DND-41 (cell line): ENCODE results near the gene COBL.

Source experiments
- CTCF ChIP-seq: IDR thresholded peaks from 2 replicates; pipeline ENCODE4 v1.5.1; 2012; ENCODE audit warnings: borderline replicate concordance, low read length, moderate library complexity, mild to moderate bottlenecking; ENCODE audit not compliant: poor library complexity, severe bottlenecking; ENCODE audit errors: extremely low read depth
- EZH2 ChIP-seq: IDR thresholded peaks from 3 replicates; pipeline ENCODE4 v1.6.1; 2012; ENCODE audit warnings: borderline replicate concordance, low read depth, mild to moderate bottlenecking, moderate library complexity, low read length, inconsistent platforms; ENCODE audit not compliant: severe bottlenecking

- no peak for TF ChIP-seq CTCF
- TF ChIP-seq EZH2, result no peak
Measured at GRCh38 chr7:51235593-51236313, 80.9 kb downstream of the COBL start.
